ENCODE measurements around the gene TRIM74.
A peak's percentile ranks its signal among the peaks of the same experiment; 100 is the strongest.
"Not testable (repeated sequence)": the region's sequence is repeated elsewhere in the genome, so short reads cannot be mapped to it uniquely, and the experiment has no call there.

The TRIM74 gene

DNA sequence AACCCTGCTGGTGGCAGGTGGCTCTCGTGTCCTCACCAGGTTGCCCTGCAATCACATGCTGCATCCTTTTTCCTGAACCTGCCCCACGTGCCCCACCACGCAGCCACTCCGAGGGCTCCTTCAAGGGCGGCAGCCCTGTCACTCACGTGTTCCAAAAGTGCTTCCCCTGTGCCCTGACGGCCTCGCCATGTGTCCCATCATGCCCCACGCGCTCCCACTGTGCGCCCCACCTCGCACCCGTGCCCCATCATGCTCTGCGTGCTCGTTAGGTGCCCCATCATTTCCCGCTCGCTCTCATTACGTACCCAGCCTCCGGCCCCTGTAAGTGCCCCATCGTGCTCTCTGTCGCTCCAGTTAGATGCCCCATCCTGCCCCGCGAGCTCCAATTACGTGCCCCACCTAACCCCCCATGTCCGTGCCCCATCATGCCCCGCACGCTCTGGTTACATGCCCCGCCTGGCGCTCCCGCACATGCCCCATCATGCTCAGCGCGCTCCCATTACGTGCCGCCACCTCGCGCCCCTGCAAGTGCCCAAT, at the start of gene TRIM74:
TRIM74 (minus strand) TSS at position 487 of the 537 bp plus-strand sequence. CDS start 3,309 bp downstream, outside the sequence.
- not testable (repeated sequence) for H3K4me3 ChIP-seq (ENCODE audit: low read length)

DNA sequence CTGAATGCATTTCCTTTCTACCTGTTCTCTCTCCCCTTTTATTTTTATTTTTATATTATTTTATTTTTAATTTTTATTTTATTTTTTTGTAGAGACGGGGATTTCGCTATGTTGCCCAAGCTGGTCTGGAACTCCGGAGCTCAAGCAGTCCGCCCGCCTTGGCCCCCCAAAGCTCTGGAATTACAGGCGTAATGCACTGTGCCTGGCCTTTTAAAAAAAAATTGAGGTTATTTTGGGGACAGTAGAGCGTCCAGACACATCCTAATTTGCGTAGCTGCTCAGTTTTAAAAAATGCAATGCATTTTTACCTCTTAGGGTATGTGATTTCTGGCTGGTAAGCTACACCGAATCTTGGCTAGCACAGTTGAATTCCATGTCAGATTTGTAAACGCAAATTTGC, 37.2 kb upstream of the TRIM74 start:
- H3K4me3 ChIP-seq (ENCODE audit: low read length) = peak overlapping the region; percentile 69

DNA sequence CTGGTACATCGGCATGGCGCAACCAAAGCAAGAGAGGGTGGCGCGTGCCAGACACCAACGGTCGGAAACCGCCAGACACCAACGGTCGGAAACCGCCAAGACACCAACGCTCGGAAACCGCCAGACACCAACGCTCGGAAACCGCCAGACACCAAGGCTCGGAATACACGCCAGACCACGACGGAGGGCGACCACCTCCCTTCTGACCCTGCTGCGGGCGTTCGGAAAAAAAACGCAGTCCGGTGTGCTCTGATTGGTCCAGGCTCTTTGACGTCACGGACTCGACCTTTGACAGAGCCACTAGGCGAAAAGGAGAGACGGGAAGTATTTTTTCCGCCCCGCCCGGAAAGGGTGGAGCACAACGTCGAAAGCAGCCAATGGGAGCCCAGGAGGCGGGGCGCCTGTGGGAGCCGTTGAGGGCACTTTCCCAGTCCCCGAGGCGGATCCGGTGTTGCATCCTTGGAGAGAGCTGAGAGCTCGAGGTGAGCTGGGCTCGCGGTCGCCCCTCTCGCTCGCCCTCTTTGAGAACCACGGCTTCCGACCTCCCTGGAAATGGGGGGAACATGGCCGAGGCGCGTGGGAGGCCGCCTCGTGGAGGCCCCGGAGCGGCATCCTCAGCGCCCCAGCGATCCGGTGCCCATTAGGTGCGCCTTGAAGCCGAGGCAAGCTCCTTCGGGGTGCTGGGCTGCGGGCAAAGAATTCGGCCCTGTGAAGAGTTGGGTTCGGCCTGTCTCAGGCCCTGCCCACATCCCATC, 36.6 kb upstream of the TRIM74 start:
- H3K4me3 ChIP-seq (ENCODE audit: low read length) = peak overlapping the region; percentile 51; the same call in 1 of the 2 replicates

DNA sequence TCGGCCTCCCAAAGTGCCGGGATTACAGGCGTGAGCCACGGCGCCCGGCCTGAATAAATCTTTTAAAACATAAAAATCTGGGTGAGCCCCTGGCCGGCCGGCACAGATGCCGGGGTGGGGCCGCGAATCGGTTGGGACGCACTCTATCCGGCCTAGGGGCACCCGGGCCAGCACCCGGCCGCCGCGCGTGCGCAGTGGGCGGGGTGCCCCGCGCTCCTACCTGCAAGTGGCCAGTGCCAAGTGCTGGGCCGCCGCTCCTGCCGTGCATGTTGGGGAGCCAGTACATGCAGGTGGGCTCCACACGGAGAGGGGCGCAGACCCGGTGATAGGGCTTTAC, 36.1 kb upstream of the TRIM74 start:
- H3K4me3 ChIP-seq (ENCODE audit: low read length) = peak overlapping the region; percentile 51; the same call in 1 of the 2 replicates

DNA sequence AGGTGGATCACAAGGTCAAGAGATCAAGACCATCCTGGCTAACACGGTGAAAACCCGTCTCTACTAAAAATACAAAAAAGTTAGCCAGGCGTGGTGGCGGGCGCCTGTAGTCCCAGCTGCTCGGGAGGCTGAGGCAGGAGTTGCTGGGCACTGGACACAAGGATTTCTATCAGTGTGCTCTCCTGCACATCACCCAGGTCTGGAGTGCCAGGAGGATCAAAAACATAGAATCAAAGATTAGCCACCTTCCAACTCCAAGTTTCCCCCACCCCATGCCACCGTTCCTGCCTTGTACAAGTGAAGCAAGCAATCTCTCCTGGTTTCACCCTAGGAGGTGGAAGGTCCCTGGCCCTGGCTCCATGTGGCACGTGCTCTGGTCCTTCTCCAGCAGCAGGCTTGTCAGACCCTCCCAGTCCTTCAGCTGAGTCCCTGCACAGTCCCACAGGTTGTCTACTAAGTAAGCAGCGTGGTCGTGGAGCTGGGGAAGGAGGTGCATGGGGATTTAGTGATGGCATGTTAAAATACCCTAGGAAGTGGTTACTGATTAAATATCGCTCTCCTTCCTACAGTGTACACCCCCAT, 28.7 kb upstream of the TRIM74 start:
- H3K4me3 ChIP-seq (ENCODE audit: low read length) = not testable (repeated sequence)

DNA sequence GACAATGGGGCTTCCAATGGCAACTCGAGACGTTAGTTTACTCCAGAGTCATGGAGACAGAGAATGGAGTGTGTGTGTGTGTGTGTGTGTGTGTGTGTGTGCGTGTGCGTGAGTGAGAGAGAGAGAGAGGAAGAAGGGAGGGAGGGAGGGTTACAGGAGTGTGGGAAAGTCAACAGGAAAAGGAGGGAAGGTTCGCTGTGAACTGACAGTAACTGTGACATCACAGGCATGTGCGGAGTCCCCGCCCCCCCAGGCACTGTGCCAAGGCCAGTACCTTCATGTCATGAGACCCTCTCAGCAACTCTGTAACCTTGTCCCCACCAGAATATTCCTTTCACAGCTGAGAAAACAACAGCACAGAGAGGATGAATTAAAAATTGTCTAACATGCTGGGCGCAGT, 28.2 kb upstream of the TRIM74 start:
- H3K4me3 ChIP-seq (ENCODE audit: low read length) = not testable (repeated sequence)

DNA sequence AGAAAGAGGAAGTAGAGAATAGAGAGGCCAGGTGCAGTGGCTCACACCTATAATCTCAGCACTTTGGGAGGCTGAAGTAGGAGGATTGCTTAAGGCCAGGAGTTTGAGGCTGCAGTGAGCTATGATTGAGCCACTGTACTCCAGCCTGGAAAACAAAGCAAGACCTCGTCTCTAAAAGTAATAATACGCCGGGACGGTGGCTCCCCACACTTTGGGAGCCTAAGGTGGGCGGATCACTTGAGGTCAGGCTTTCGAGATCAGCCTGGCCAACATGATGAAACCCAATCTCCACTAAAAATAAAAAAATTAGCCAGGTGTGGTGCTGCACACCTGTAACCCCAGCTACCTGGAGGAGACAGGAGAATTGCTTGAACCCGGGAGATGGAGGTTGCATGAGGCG, 26.2 kb upstream of the TRIM74 start:
- not testable (repeated sequence) for H3K4me3 ChIP-seq (ENCODE audit: low read length)

DNA sequence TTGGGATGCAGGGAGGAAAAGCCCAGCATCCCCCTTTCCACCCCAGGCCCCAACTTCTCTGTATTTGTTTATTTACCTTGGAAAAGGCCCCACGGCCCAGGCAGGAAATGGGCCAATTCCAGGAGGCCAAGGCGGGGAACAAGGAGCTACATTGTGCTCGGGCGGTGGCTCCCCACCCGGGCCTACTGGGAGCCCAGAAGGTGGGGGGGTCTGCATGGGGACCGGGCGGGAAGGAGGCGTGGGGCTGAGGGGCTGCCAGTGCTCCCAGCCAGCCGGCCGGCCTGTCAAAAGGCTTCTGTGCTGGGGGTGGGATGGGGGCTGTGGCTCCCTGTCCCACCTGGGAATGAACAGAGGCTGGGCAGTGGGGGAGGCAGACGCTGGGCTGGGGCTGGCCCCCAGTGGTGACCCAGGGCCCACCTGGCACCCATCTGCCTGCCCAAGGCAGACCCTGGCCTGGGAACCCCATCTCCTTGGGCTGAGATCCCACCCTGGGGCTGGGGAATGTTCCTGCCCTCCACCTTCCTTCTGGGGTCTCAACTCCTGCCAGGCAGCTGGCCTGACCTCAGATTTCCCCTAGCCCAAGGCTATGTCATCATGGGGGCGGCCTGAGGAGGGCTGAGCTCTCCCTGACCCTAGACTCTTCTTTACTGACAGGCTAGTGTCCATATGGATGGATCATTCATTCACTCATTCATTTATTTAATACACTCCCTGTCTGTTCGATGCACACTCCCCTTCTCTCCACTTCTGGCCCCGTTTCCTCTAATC, 21.1 kb upstream of the TRIM74 start:
- H3K4me3 ChIP-seq (ENCODE audit: low read length) = not testable (repeated sequence)

DNA sequence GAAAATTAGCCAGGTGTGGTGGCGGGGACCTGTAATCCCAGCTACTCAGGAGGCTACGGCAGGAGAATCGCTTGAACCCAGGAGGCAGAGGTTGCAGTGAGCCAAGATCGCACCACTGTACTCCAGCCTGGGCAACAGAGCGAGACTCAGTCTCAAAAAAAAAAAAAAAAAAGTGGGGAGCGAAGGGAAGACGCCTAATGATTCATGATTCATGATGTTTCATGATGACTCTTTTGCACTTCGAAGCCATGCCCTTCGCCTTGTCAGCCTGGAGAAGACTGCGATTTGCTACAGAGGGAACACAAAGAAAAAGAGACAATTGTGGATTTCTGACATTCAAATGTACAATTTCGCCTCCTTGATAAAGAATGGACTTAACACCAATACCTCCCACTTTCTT, 12.8 kb upstream of the TRIM74 start:
- not testable (repeated sequence) for H3K4me3 ChIP-seq (ENCODE audit: low read length)

DNA sequence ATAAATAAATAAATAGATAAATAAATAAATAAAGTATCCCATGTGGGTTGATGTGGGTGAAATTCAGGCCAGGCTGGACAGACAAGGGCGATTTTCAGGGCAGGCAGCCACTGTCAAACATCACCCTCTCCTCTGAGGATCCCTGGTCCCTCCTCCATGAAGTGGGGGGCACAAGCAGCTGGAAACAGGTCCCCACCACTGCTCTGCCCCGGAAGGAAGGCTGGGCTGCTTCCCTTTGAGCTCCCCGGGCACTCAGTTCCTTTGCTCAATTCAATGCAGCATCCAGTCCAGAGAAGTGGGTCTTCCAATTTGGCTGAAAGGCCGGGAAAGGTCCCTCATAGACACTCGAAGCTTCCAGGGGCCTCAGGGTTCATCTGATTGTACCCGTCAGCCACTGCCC, 11.1 kb upstream of the TRIM74 start:
- not testable (repeated sequence) for H3K4me3 ChIP-seq (ENCODE audit: low read length)

DNA sequence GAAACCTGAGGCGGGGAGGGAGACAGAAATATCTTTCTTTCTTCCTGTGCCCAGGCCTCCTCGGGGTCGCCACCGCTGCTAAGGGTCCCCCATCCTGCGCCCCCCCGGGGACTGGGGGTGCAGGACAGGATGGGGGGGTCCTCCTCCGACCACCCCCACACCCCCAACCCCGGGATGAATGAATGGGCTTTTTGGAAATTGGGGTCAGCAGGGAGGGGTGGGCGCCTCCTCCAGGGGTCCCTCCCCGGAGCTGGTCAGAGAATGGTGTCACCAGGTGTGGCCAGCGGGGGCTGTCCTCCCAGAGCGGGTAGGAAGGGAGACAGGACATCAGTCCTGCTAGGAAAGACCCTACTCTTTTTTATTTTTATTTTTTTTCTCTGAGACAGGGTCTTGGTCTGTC, 7.2 kb upstream of the TRIM74 start:
- H3K4me3 ChIP-seq (ENCODE audit: low read length) = not testable (repeated sequence)

DNA sequence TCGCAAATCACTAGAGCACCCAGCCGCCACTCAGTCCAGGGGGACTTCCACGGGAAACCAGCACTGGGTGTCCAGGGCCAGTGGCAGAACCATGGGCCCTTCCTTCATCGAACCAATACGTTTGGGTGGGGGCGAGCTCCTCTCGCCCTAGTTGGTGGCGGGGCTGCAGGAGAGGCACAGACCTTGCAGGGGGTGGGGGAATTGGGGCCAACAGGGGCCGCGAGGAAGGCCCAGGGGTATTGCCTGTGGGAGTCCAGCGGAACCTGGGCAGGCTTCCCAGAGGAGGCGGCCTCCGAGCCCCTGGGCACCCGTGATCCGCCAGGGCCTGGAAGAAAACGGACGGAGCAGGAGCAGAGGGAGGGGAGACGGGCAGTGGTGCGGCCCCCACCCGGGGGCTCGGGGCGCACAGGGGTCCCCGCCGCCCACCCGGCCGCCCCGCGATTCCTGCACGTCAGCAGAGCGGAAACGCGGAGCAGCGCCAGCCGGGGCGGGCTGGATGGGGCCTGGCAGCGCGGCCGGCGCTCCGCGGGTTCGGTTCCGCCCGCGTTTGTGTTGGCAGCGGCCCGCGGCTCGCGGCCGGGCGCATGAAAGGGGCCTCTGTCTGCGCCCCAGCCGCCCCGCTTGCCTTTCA, 6.5 kb upstream of the TRIM74 start:
- not testable (repeated sequence) for H3K4me3 ChIP-seq (ENCODE audit: low read length)

DNA sequence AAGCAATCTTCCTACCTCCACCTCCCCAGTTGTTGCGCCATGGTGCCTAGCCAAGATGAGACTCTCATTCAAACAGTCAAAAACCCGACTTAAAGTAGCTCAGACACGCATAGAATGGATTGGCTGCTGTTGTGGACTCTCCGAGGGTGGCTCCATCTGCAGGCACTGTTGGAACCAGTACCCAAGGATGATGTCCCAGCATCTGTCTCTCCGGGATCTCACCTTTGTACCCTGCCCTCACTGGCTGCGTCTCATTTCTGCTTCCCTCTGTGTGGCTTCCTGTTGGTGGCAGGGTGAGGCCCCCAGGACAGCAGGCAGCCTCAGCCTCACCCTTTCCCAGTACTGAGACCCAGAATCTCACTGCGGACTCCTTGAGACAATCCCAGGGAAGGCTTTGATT, 5.5 kb upstream of the TRIM74 start:
- not testable (repeated sequence) for H3K4me3 ChIP-seq (ENCODE audit: low read length)

DNA sequence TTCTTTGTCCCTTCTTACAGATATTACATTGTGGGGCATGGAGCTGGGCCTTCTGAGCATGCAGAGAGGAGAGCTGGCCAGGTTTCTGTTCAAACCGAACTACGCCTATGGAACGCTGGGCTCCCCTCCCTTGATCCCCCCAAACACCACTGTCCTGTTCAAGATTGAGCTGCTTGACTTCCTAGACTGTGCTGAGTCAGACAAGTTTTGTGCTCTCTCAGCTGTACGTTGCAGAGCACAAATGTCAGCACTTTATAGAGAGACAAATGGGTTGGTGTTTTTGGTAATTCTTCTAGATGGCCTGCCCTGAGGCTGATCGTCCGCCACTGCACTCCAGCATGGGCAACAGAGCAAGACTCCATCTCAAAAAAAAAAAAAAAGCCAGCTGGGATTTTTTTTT, 2.2 kb upstream of the TRIM74 start:
- H3K4me3 ChIP-seq (ENCODE audit: low read length) = not testable (repeated sequence)

DNA sequence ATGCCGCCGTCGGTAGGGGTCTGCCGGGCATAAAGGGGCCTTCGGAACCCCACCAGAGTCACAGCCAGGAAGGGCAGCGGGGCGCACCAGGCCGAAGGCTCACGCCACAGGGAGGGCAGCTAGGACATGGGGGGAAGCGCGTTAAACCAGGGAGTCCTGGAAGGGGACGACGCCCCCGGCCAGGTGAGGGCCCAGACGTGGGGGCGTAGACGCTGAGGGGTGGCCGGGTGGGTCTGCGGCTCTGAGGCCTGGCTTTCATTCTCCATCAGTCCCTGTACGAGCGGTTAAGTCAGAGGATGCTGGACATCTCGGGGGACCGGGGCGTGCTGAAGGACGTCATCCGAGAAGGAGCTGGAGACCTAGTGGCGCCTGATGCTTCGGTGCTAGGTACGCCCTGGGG, 422 bp upstream of the TRIM74 start:
- H3K4me3 ChIP-seq (ENCODE audit: low read length) = not testable (repeated sequence)

DNA sequence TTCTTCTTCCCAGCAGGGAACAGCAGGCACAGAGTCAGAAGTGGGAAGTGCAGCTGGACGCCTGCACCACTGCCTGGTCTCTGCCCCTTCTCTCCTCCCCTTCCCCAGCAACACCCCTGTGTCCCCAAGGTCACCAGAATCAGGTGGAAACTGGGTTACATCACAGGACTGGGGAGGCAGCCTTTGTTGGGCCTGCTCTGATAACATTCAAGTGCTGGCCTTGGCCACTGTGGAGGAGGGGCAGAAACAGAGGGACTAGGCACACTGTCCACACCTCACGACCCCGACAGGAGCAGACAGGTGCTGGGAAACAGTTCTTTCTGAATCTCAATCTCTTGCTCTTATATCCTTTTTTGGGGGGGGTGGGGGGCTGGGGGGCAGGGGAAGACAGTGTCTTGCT, 2.4 kb downstream of the TRIM74 start:
- H3K4me3 ChIP-seq (ENCODE audit: low read length) = not testable (repeated sequence)

DNA sequence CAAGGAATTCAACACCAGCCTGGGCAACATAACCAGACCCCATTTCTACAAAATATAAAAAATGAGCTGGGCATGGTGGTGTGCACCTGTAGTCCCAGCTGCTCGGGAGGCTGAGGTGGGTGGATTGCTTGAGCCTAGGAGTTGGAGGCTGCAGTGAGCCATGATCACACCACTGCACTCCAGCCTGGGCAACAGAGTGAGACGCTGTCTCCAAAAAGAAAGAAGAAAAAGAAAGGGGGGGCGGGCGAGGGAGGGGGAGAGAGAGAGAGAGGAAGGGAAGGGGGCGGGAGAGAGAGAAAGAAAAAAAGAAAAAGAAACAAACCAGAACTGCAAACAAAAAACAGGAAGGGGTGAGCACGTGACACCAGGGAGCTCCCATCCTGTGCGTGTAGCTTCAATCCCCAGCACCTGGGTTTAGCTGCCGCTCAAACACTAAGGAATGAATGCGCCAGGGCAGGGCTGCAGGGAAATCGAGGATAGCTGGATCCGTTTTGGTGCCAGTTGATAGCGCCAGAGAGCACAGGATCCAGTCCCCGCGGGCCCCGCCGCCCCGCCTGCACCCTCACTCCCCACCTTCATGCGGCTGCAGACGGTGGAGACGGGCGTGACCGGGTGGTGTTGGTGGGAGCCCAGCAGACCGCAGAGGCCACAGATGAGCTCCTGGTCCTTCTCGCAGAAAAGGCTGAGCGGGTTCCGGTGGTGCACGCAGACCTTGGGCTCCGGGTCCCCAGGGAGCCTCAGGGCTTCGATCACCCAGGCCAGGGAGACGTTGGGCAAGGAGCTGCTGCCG, 3.9 kb downstream of the TRIM74 start:
- not testable (repeated sequence) for H3K4me3 ChIP-seq (ENCODE audit: low read length)

DNA sequence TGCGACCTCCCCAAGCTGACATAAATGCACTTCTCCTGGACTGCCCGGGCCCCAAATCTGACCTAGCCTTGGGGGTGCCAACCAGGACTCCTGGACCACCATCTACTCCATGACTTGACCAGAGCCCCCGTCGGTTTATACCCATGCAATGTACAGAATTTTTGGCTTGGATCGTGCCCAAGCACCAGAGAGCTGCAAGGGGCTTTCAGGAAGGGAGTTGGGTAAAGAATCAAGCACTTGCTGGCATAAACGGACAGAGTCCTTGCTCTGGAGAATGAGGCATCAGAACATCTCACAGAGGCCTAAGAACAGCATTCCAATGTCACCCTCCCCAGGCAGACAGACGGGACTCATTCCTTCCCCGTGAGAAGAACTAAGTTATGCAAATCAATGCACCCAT, 6.2 kb downstream of the TRIM74 start:
- not testable (repeated sequence) for H3K4me3 ChIP-seq (ENCODE audit: low read length)

DNA sequence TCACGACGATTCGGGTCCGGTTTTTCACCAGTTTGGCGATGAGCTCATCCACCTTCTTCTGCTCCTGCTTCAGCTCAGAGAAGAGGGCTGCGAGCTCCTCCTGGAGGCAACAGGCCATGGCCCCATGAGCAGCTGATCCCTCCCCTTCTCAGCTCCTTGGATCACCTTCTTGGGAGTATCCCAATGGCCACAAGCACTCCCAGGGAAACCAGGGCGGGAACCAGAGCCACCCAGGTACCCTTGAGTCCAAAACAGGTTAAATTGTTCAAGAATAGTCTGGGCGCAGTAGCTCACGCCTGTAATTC, 8.0 kb downstream of the TRIM74 start:
- not testable (repeated sequence) for H3K4me3 ChIP-seq (ENCODE audit: low read length)

DNA sequence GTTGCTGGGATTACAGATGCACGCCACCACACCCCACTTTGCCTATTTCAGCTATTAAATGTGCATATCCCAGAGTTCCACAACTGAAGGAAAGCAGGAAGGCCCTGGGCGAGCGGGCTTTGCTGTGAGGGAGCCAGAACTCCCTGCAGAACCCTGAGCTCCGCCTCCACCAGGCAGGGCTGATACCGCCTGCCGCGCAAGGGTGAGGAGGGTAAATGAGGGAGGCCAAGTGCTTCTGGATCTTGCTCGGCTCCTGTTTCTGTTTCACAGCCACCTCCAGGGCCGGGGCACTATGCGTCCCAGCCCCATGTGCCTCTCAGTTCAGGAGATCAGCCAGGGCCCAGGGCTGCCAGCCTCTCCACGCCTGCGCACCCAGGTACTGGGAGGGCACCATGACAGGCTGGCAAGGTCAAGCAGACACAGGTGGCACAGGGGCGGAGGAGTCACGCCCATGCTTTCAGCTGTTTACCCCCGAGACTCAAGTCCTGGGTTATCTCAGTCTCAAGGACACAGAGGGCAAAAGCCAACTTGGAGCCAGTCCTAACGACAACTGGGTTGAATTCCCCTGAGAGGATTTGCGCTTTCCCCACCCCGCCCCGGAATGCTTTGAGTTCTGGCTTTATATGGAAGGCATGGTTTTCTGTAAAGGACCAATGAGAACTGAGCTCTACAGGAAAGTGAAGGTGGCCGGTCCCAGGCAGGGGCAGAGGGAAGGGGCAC, 8.5 kb downstream of the TRIM74 start:
- not testable (repeated sequence) for H3K4me3 ChIP-seq (ENCODE audit: low read length)

Data from GM08714 (cell line).